Spleen (tissue), 7 donors: ENCODE measurements around the gene GAPDHS.

Experiments used
- POLR2A ChIP-seq, 3 donors: fragments of 450-650 bp; IDR thresholded peaks; one replicate each; pipeline ENCODE4 v1.5.1; 2017; ENCODE audit warnings: antibody characterized with exemption in 3 of 3, mild to moderate bottlenecking in 1 of 3
- POLR2AphosphoS5 ChIP-seq, 3 donors: sonication (generic); formaldehyde crosslinking; IDR thresholded peaks; one replicate each; pipeline ENCODE4 v1.5.1; 2017; ENCODE audit warnings: antibody characterized with exemption in 3 of 3
- TF ChIP-seq, protein P1 (sequence below), 11 experiments: fragments of 200-600 bp in 7 of 11; fragments of 450-650 bp in 4 of 11; sonication (generic) in 4 of 11; IDR thresholded peaks in 8 of 11; conservative IDR thresholded peaks in 3 of 11; 1 replicate in 7 of 11; 2 replicates in 4 of 11; pipeline versions ENCODE4 v1.4.0 to v1.8.0; 2016 to 2021; ENCODE audit warnings: antibody characterized with exemption in 11 of 11, inconsistent platforms in 4 of 11, mild to moderate bottlenecking in 1 of 11
- donor health status: DM: no; HTN: no; CAD: no; lungs with moderate emphysema.
- donor health status: DM: no; HTN: no; CAD: no.
- donor health status: DM: no; HTN: no; CAD: no.

DNA sequence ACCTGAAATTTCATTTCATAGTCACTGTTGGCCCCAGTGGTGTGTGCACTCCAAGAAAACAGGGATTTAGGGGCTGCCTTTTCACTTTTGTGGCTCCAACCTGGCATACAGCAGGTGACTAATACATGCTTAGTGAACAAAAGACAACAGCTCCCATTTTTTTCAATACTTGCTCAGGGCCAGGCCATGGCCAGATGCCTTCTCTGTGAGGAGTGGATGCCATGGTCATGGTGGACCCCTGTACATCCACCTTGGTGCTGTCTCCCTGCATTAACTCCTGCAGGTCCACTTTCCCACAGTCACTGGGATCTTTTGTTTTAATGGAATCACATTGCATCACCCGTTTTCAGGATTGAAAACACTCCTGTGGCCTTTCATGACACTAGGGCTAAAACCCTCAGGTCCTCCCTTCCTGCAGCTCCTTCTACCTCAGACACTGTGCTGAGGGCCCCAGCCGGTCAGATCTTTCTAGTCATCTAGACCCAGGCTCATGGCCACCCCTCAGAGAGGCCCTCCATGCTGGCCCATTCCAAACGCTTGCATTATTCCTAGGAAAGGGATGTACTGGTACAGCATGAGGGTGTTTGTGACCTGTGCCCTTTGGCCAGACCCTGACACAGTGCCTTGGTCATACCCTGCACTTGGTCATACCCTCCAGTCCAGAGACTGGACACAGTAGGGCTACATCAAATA lies 11.0 kb downstream of the GAPDHS start:
- TF ChIP-seq, protein P1, sequence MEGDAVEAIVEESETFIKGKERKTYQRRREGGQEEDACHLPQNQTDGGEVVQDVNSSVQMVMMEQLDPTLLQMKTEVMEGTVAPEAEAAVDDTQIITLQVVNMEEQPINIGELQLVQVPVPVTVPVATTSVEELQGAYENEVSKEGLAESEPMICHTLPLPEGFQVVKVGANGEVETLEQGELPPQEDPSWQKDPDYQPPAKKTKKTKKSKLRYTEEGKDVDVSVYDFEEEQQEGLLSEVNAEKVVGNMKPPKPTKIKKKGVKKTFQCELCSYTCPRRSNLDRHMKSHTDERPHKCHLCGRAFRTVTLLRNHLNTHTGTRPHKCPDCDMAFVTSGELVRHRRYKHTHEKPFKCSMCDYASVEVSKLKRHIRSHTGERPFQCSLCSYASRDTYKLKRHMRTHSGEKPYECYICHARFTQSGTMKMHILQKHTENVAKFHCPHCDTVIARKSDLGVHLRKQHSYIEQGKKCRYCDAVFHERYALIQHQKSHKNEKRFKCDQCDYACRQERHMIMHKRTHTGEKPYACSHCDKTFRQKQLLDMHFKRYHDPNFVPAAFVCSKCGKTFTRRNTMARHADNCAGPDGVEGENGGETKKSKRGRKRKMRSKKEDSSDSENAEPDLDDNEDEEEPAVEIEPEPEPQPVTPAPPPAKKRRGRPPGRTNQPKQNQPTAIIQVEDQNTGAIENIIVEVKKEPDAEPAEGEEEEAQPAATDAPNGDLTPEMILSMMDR (IDR thresholded peaks at IDR 0.05 in 8 of 11, conservative IDR thresholded peaks at IDR 0.05 in 3 of 11): no peak
- TF ChIP-seq POLR2A (IDR thresholded peaks at IDR 0.05) (no peak), POLR2AphosphoS5 (IDR thresholded peaks at IDR 0.05) (no peak)
